Endodermal cell (in vitro differentiated cells): Measurements from ENCODE around the gene TMEM115. TPM values are rescaled to one million over a fixed set of nuclear protein-coding genes. Genes with fewer than 3 reads are reported as not detected.

Experiments
- DNase-seq: peaks from one replicate; pipeline ENCODE4 v3.0.0-alpha.2; 2017
- H3K27ac ChIP-seq: 2 replicates; pipeline ENCODE4 v1.5.1; 2013; ENCODE audit warnings: mild to moderate bottlenecking, low read depth, low read length, moderate library complexity
- H3K27me3 ChIP-seq: 2 replicates; pipeline ENCODE4 v1.6.1; 2013; ENCODE audit warnings: mild to moderate bottlenecking, low read length, moderate library complexity; ENCODE audit not compliant: insufficient read depth, control insufficient read depth, poor library complexity, severe bottlenecking
- H3K36me3 ChIP-seq: 2 replicates; pipeline ENCODE4 v1.7.0; 2013; ENCODE audit warnings: mild to moderate bottlenecking, low read length, moderate library complexity; ENCODE audit not compliant: control insufficient read depth, insufficient read depth
- H3K4me1 ChIP-seq: one replicate; pipeline ENCODE4 v1.7.0; 2013; ENCODE audit warnings: low read length; ENCODE audit not compliant: control insufficient read depth, insufficient read depth
- H3K4me3 ChIP-seq: 2 replicates; pipeline ENCODE4 v1.5.1; 2013; ENCODE audit warnings: mild to moderate bottlenecking, low read length, moderate library complexity
- H3K9ac ChIP-seq: 2 replicates; pipeline ENCODE4 v1.6.1; 2013; ENCODE audit warnings: mild to moderate bottlenecking, low read length, moderate library complexity; ENCODE audit not compliant: poor library complexity, severe bottlenecking; ENCODE audit errors: extremely low read depth
- H3K9me3 ChIP-seq: 2 replicates; pipeline ENCODE4 v1.6.1; 2013; ENCODE audit warnings: mild to moderate bottlenecking, low read length, moderate library complexity; ENCODE audit not compliant: control insufficient read depth
- H3K27ac Mint-ChIP-seq: 2 replicates; pipeline ENCODE4 v1.8.0; 2020; ENCODE audit warnings: mixed read lengths
- H3K27me3 Mint-ChIP-seq: 2 replicates; pipeline ENCODE4 v1.8.0; 2021; ENCODE audit warnings: mild to moderate bottlenecking, mixed read lengths; ENCODE audit not compliant: insufficient read depth
- H3K36me3 Mint-ChIP-seq: 2 replicates; pipeline ENCODE4 v1.8.0; 2020; ENCODE audit warnings: low read depth, mixed read lengths
- H3K4me1 Mint-ChIP-seq: 2 replicates; pipeline ENCODE4 v1.8.0; 2020; ENCODE audit warnings: mixed read lengths
- H3K4me3 Mint-ChIP-seq: 2 replicates; pipeline ENCODE4 v1.8.0; 2020; ENCODE audit warnings: mild to moderate bottlenecking, moderate library complexity, mixed read lengths
- H3K9me3 Mint-ChIP-seq: 2 replicates; pipeline ENCODE4 v1.8.0; 2020; ENCODE audit warnings: mild to moderate bottlenecking, mixed read lengths
- whole genome bisulfite sequencing, 2 experiments: methylation state at CpG; one replicate each; pipeline versions ENCODE4 v1.1.5 to v1.1.7; 2013; ENCODE audit warnings: missing lambda C conversion rate in 2 of 2, mixed read lengths in 1 of 2; ENCODE audit not compliant: insufficient coverage in 1 of 2, insufficient read length in 1 of 2; 5-methylcytosine and 5-hydroxymethylcytosine counted together
- total RNA-seq, 2 donors: library from RNA; stranded (reverse); fragmentation: NEBNext Ultra II Directional in 1 of 2; extraction: Animal tissue kit (Norgen Biotek cat#: 25700) in 1 of 2; gene quantifications; 2 replicates in 1 of 2; 3 replicates in 1 of 2; pipeline ENCODE4 v1.2.1, GENCODE V29; 2021
- TF ChIP-seq, protein P1 (sequence below): fragments of 200-600 bp; sonication (generic); conservative IDR thresholded peaks from 2 replicates; pipeline ENCODE4 v1.5.0; 2021; ENCODE audit warnings: antibody characterized with exemption, mild to moderate bottlenecking

The TMEM115 gene
- total RNA-seq, 2 donors from 2014 or later = 30.1 to 32.2 TPM

DNA sequence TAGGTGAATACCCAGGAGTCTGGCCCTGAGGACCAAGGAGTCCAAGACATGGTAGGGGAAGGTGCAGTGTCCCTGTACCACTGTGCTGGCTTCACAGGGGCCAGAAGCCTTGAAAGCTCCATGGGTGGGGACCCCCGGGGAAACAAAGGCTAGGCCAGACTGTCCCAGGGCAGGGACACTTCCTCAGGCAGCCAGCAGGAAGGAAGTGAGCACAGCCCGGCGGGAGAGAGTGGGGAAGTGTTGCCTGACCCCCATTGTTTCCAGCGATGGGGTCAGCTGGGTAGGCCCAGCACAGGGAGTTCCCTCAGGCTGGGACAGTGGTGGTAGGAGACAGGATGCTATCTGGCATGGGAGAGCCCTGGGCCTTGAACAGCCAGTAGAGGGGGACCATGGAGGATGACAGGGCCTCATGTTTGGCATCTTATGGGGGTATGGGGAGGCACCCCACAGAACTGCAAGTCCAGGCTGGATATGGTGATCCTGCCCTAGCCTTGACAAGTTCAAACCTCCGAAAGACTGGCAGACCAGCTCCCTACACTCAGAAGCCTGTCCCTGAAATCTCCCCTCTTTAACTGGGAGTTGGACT is 35.6 kb downstream of the TMEM115 start:
- H3K4me1 Mint-ChIP-seq = peaks cover 34% of the 10 kb centered on the region
- TF ChIP-seq, protein P1, sequence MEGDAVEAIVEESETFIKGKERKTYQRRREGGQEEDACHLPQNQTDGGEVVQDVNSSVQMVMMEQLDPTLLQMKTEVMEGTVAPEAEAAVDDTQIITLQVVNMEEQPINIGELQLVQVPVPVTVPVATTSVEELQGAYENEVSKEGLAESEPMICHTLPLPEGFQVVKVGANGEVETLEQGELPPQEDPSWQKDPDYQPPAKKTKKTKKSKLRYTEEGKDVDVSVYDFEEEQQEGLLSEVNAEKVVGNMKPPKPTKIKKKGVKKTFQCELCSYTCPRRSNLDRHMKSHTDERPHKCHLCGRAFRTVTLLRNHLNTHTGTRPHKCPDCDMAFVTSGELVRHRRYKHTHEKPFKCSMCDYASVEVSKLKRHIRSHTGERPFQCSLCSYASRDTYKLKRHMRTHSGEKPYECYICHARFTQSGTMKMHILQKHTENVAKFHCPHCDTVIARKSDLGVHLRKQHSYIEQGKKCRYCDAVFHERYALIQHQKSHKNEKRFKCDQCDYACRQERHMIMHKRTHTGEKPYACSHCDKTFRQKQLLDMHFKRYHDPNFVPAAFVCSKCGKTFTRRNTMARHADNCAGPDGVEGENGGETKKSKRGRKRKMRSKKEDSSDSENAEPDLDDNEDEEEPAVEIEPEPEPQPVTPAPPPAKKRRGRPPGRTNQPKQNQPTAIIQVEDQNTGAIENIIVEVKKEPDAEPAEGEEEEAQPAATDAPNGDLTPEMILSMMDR = no peak
- Histone ChIP-seq H3K9me3 (no peaks in the 10 kb centered on the region), H3K4me3 (no peak overlapping the region), H3K36me3 (peaks cover 47% of the 10 kb centered on the region), H3K4me1 (peaks cover 27% of the 10 kb centered on the region), H3K9ac (no peak overlapping the region), H3K27me3 (no peaks in the 10 kb centered on the region), H3K27ac (no peak overlapping the region)
- no peaks in the 10 kb centered on the region for H3K27me3 Mint-ChIP-seq
- 85 to 89% methylated on average over 5 of the region's 5 CpGs for WGBS, 2 experiments
- no peak overlapping the region for H3K27ac Mint-ChIP-seq
- H3K9me3 Mint-ChIP-seq = no peaks in the 10 kb centered on the region
- DNase-seq = no peak
- H3K36me3 Mint-ChIP-seq = peaks cover 20% of the 10 kb centered on the region
- H3K4me3 Mint-ChIP-seq = no peak overlapping the region

DNA sequence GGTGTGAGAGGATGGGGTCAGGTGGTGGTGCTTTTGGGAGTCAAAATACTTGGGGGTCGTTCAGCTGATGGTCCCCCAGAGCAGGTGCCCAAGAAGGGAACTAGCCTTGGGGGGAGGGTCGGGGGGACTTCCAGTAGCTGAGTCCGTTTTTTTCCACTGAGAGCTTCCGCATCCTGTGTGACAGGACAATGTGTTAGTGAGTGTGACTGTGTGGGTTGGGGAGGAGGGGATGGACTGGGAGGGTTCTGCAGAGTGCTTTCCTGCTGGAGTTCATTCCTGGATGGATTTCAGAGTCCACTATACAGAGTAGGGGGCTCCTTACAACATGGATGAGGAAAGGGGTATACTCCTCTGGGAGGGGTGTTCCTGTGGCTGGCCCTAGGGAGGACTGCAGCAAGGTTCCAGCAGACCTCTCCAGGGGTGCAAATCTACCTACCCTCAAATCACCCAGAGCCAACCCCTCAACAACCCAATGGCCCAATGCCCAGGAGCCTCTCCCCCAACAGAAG is 36.2 kb downstream of the TMEM115 start:
- Mint-ChIP-seq H3K9me3 (no peaks in the 10 kb centered on the region), H3K36me3 (peaks cover 26% of the 10 kb centered on the region), H3K27me3 (no peaks in the 10 kb centered on the region), H3K4me3 (peak overlapping the region; percentile 87), H3K27ac (no peak overlapping the region), H3K4me1 (peaks cover 35% of the 10 kb centered on the region)
- TF ChIP-seq, protein P1 = no peak
- Histone ChIP-seq H3K36me3 (peaks cover 52% of the 10 kb centered on the region), H3K4me1 (peaks cover 23% of the 10 kb centered on the region), H3K27ac (no peak overlapping the region), H3K4me3 (no peak overlapping the region), H3K9me3 (no peaks in the 10 kb centered on the region), H3K27me3 (no peaks in the 10 kb centered on the region), H3K9ac (no peak overlapping the region)
- DNase-seq = no peak
- 81% methylated on average over 4 of the region's 4 CpGs; no CpG with 5 or more reads in 1 of the 2 experiments for WGBS, 2 experiments

DNA sequence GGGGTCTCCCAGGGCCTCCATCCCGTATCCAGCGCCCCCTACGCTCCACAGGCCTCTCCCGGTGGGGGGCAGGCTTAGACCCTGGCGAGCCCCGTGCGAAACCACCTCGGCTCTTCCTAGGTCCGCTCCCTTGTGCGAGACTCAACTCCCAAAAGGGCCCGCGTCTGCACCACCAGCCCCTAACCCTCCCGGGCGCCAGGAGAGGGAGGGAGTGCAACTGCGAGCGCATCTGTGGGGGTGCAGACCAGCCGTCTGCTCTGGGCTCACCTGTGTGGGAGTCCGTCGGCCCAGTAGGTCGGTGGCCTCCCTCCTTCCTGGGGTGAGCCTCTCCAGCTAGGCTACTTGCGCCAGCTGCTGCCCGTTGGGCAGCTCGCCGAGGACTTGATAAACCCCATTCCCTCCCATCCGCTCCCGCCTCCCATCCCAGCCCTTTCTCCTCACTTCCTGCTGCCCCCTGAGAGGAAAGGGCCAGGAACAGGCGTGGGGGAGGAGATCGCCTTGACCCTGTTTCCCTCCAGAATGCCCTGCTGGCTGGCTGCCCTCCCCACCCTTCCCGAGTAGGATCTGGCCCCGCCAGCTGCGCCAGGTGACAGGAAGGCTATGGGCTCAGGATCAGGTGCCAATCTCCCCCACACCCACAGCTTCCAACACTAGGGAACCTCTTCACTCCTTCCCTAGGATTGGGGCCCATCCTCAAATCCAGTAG is 36.8 kb downstream of the TMEM115 start, which contains the start of gene HYAL2:
HYAL2 (minus strand) TSS at position 360 of the 706 bp plus-strand sequence. CDS start 2,256 bp downstream, outside the sequence.
- DNase-seq = peak; percentile 82
- Mint-ChIP-seq H3K9me3 (no peaks in the 10 kb centered on the region), H3K4me3 (peak within 1 kb of the TSS; percentile 87), H3K36me3 (peaks cover 29% of the 10 kb centered on the region), H3K27ac (peak within 1 kb of the TSS; percentile 99), H3K4me1 (peaks cover 35% of the 10 kb centered on the region), H3K27me3 (no peaks in the 10 kb centered on the region)
- Histone ChIP-seq H3K4me1 (peaks cover 23% of the 10 kb centered on the region), H3K9me3 (no peaks in the 10 kb centered on the region), H3K27ac (peak within 1 kb of the TSS; percentile 100), H3K36me3 (peaks cover 57% of the 10 kb centered on the region), H3K27me3 (no peaks in the 10 kb centered on the region), H3K4me3 (peak within 1 kb of the TSS; percentile 100), H3K9ac (peak within 1 kb of the TSS; percentile 97)
- TF ChIP-seq, protein P1 = no peak
- 47 to 57% methylated on average over 11 to 31 of the region's 31 CpGs for WGBS, 2 experiments
